GM18502 (cell line): ENCODE results near the gene HACD3.
"Not testable (repeated sequence)": the region's sequence is repeated elsewhere in the genome, so short reads cannot be mapped to it uniquely, and the experiment has no call there.

ENCODE experiments used
- ATAC-seq: cut with Tn5 transposase; IDR thresholded peaks from one replicate; pipeline ENCODE4 v1.9.1; 2021; ENCODE audit warnings: mild to moderate bottlenecking; ENCODE audit not compliant: unreplicated experiment, poor library complexity

HACD3 gene

DNA sequence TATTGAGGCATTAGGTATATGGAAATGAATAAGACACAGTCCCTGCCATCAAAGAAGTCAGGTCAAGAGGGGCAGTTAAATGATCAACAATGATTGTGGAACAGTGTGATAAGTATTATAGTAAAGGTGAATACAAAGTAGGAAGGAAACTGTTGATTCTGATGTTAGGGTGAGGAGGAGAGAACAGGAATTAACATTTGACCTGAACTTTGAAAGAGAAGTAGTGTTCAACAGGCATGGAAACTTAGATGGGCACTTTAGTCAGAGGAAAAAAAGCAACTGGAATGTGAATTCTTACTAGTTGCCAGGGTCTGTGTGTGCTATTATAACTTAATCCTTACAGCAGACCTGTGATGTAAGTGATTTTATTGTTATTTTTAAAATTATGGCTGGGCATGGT lies 17.6 kb downstream of the HACD3 start:
- no peak for ATAC-seq

DNA sequence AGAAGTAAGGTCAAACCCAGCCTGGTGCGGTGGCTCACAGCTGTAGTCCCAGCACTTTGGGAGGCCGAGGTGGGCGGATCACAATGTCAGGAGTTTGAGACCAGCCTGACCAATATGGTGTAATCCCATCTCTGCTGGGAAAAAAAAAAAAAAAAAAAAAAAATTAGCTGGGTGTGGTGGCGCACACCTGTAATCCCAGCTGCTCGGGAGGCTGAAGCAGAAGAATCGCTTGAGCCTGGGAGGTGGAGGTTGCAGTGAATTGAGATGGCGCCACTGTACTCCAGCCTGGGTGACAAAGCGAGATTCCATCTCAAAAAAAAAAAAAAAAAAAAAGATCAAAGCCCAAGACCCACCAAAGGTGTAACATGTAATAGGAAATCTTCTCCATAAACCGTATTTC lies 19.0 kb downstream of the HACD3 start:
- ATAC-seq = not testable (repeated sequence)

- ATAC-seq = no peak
Observed at GRCh38 chr15:65550681-65551098, 20.4 kb downstream of the HACD3 start.

DNA sequence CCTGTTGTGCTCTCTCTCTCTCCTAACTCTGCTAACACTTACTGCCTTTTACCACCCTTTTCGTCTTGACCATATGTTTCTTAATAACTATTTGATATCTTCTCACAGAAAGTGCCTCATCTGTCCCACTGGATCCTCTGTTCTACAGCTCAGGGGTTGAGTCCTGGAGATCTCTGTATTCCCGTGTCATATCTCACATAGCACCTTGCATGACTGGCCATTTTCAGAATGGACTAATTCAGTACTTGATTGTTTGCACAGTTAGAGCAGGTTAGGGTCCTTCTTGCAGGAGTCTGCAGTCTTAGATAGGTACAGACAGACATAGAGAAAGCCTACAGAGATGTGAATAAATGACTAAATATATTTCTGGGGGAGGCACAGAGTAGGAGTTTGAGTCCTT lies 20.9 kb downstream of the HACD3 start:
- ATAC-seq = no peak

- ATAC-seq = not testable (repeated sequence)
Observed at GRCh38 chr15:65552851-65553250, 22.6 kb downstream of the HACD3 start.

DNA sequence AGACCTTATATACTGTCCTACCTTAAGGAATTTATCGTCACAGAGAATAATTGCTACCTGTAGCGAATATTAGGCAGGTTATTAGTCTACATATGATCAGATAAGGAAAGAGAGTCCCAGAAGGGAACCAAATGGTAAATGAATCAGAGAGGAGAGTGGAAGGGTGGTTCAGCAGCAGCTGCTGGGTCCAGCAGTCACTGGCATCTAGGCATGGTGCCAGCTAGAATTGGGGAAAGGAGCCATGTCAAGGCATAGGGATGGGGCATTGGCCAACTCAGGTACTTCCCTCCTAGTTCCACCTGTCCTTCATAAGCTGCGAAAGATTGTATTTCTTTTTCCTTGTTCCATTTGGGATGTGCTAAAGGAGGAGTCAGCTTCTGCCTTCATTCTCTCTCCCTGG lies 23.4 kb downstream of the HACD3 start:
- ATAC-seq = no peak

DNA sequence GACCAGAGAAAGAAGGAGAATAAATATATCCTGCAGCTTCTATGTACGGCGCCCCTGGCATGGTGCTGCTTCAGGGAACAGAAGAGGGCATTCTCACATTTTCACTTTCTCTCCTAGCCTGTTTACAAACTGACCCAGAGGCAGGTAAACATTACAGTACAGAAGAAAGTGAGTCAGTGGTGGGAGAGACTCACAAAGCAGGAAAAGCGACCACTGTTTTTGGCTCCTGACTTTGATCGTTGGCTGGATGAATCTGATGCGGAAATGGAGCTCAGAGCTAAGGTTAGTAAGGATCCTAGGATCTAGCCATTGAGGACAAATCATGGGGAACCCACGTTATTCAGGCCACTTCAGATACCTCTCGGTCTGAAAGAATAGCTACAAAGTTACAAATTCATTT lies 26.4 kb downstream of the HACD3 start:
- ATAC-seq = no peak

GRCh38 chr15:65558336-65558735 lies 28.1 kb downstream of the HACD3 start:
- no peak for ATAC-seq

DNA sequence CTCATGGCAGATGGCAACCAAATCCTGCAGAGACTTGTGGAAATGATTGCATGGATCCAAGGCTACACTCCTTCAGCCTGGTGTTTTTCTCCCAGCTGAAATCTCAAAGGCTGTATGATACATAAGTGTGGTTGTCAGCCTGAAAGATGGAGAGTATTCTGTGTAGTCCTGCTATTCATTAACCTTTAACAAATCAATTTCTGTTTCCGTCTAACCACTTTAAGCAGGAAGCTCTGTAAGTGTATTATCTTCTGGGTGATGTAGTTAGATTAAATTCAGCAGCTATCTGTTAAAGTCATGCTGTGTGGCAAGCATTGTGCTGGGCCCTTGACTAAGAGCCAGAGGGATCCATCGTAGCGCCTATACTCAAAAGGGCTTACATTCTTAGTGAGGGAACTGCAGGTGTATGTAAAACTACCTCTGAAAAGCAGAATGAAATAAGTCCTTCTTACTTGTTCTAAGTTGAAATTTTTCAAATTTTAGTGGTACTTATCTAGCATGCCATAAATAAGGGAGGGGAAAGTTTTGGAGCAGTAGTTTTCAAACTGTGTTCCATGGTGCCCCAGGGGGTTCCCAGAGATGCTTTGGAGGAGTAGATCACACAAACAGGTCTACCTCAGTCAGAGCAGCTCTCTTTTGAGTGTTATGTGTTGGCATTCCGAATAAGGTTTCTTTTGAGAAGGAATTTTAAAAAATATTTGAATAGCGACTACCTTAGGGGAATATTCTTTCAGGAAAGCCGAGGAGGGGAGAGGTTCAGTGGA lies 28.9 kb downstream of the HACD3 start:
- ATAC-seq = no peak

- ATAC-seq = no peak
Observed at GRCh38 chr15:65559941-65560340, 29.7 kb downstream of the HACD3 start.

DNA sequence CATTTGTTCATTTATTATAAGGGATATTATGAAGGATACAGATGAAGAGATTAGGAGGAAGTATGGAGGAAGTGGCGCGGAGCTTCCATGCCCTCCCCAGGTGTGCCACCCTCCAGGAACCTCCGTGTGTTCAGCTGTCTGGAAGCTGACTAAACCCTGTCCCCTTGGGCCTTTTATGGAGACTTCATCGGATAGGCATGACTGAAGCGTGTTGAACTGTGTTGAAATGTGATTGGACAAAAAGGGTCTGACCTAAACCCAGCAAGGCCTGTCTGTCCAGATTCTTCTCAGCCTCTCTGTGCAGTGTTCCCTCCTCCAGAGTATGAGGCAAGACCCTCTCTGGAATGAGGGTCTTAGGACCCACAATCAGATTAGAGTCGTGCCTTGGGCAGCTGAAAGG lies 31.7 kb downstream of the HACD3 start:
- no peak for ATAC-seq

DNA sequence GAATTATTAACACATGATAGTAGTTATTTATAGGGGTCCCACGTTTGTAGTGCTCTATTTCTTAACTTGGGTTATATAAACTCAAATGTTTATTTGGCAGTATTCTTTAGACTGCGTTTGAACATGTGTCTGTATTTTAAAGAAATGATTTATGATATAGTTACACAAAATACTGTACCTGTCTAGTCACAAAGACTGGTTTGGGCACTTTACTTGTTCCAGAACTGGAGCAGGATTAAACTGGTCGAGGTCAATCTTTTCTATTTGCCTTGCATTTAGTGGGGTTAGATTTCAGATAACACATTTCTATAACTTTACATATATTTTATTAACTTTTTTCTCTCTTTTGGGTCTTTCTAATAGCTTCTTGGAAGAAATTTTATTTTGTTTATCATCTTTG lies 39.5 kb downstream of the HACD3 start:
- ATAC-seq = no peak

DNA sequence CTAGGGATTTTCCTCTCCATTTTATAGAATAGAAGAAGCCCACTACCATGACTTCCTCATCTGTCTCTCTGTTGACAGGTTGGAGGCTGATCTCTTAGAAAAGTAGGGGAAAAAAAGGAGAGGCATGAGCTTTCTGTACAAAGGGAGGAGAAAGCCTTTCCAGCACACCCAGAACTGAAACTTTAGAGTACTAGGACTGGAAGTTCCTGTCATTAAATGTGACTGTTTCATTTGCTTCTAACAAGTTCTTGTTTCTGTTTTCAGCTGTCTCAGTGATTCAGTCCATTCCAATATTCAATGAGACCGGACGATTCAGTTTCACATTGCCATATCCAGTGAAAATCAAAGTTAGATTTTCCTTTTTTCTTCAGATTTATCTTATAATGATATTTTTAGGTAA lies 41.7 kb downstream of the HACD3 start:
- no peak for ATAC-seq

- no peak for ATAC-seq
Observed at GRCh38 chr15:65576664-65577063, 46.4 kb downstream of the HACD3 start.

DNA sequence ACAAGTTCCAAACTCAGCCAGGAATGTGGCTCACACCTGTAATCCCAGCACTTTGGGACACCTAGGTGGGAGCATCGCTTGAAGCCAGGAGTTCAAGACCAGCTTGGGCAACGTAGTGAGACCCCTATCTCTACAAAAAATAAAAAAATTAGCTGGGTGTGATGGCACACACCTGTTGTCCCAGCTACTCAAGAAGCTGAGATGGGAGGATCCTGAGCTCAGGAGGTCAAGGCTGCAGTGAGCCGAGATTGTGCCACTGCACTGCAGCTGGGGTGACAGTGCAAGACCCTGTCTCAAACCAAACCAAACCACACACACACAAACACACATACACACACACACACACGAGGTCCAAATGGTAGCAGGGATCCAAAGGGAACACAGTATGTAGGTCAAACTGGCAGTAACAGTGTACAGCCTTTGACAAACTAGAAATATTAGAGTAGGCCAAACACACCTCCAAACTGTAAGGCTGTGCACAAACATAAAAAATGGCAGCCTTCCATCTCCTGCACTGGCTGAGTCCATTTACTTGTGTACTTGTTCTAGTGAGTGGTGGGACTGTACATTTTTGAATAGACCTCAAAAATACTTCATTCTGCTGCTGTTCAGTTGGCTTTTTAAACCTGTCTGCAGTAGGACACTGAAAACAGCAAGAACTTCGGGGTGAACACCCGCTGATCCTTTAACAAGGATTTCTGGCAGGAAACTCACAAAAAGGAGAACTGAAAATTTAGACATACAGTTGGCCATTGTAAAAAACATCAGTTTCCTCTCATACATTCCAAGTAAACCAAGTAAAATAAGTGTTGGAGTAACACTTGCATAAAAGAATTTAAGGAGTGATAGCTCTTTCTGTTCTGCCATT lies 47.1 kb downstream of the HACD3 start:
- ATAC-seq = no peak

GRCh38 chr15:65578904-65579728 lies 48.9 kb downstream of the HACD3 start:
- no peak for ATAC-seq

DNA sequence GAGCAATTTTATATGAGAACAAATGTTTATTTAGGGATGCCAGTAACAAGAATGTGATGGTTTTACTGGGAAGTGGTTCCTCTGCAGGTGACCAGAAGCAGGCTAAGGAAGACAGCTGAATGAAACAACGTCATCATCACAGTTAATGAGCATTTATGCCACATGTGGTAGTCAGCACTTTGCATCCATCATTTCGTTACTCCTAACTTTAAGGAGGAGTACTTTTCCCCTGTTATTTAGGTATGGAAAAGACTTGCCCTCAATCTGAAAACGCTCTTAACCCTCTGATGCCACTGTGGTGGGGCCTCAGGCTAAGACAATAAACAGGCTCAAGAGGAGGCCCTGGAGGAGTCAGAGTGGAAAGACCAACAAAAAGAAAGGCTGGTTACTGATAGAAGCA lies 49.5 kb downstream of the HACD3 start:
- no peak for ATAC-seq

- ATAC-seq = no peak
Observed at GRCh38 chr15:65580287-65580686, 50.0 kb downstream of the HACD3 start.

DNA sequence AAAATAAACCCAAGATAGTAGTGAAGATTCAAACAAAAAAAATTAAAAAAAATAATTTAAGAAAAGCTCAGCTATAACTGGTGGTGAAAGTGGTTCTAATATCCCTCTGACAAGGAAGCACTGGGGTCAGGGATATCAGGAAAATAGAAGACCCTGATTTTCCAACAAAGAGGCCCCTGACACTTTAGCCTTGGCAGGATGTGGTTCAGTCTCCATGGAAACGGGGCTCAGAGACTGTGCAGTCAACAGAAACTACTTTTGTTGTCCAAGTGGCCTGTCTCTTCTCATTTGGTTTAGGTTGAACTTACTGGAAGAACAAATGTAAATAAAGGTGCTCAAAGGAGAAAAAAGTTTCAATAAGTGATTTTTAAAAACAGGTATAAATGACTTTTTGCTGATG lies 53.4 kb downstream of the HACD3 start:
- ATAC-seq = no peak

DNA sequence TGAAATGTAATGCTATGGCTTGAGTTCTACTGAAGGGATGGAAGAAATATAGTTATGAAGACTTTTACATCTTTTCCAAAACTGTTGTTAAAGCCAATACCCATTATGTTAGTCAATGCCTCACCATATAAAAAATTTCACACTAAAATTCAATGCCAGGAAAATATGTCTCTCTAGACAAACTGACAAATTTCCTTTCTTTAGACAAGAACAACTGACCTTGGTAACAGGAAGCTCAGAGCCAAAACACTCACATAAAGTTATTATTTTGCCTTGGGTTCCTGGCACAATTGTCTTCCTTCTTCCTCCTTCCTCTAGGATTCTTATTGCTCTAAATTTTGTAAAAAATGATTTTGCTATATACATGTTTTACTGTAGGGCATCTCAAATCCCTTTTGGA lies 54.0 kb downstream of the HACD3 start:
- ATAC-seq = no peak

DNA sequence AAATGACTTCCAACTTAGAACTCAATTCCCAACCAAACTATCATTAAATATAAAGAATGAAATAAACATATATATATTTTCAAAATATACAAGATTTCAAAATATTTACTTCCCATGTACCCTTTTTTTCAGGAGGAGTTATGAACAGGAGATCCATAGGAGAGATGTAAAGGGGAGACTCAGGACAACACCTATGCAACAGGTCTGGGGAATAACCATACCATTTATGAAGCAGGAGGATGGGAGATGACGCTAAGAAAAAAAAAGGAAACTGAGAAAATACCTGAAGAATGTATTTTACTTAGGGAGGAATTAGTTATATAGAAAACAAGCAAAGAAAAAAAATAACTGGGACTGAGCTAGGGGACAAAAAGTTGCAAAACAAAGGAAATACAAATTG lies 56.8 kb downstream of the HACD3 start:
- no peak for ATAC-seq
